Measurements from ENCODE around the gene HPSE2.

DNA sequence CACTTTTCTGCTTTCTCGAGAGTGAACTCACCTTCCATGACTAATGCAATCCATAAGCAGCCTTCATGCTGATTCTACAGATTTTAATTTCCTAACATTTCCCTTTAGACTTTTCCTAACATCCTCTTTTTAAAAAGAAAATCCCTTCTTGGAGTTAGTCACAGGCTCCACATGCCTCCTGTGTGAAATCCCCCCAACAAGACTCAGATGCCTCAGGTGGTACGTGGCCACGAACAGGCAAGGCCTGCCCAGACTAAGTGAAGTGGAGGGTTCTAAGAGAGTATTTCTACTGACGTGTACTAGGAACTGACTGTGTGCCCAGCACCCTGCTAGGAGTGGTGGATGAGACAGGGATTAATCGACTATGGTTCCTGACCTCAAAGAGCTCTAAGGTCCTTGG, 663.1 kb downstream of the HPSE2 start:
- TF ChIP-seq, protein P1, sequence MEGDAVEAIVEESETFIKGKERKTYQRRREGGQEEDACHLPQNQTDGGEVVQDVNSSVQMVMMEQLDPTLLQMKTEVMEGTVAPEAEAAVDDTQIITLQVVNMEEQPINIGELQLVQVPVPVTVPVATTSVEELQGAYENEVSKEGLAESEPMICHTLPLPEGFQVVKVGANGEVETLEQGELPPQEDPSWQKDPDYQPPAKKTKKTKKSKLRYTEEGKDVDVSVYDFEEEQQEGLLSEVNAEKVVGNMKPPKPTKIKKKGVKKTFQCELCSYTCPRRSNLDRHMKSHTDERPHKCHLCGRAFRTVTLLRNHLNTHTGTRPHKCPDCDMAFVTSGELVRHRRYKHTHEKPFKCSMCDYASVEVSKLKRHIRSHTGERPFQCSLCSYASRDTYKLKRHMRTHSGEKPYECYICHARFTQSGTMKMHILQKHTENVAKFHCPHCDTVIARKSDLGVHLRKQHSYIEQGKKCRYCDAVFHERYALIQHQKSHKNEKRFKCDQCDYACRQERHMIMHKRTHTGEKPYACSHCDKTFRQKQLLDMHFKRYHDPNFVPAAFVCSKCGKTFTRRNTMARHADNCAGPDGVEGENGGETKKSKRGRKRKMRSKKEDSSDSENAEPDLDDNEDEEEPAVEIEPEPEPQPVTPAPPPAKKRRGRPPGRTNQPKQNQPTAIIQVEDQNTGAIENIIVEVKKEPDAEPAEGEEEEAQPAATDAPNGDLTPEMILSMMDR (conservative IDR thresholded peaks at IDR 0.05; ENCODE audit: low read depth in 2 of 2), result no peak
- TF ChIP-seq EZH2 (IDR thresholded peaks at IDR 0.05; ENCODE audit: low read depth, unreplicated experiment), result no peak
- TF ChIP-seq, protein P2, sequence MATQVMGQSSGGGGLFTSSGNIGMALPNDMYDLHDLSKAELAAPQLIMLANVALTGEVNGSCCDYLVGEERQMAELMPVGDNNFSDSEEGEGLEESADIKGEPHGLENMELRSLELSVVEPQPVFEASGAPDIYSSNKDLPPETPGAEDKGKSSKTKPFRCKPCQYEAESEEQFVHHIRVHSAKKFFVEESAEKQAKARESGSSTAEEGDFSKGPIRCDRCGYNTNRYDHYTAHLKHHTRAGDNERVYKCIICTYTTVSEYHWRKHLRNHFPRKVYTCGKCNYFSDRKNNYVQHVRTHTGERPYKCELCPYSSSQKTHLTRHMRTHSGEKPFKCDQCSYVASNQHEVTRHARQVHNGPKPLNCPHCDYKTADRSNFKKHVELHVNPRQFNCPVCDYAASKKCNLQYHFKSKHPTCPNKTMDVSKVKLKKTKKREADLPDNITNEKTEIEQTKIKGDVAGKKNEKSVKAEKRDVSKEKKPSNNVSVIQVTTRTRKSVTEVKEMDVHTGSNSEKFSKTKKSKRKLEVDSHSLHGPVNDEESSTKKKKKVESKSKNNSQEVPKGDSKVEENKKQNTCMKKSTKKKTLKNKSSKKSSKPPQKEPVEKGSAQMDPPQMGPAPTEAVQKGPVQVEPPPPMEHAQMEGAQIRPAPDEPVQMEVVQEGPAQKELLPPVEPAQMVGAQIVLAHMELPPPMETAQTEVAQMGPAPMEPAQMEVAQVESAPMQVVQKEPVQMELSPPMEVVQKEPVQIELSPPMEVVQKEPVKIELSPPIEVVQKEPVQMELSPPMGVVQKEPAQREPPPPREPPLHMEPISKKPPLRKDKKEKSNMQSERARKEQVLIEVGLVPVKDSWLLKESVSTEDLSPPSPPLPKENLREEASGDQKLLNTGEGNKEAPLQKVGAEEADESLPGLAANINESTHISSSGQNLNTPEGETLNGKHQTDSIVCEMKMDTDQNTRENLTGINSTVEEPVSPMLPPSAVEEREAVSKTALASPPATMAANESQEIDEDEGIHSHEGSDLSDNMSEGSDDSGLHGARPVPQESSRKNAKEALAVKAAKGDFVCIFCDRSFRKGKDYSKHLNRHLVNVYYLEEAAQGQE (IDR thresholded peaks at IDR 0.05; ENCODE audit: unreplicated experiment), result no peak
- no peak for TF ChIP-seq POLR2AphosphoS5 (IDR thresholded peaks at IDR 0.05; ENCODE audit: low read depth)
- TF ChIP-seq EZH2phosphoT487 (IDR thresholded peaks at IDR 0.05; ENCODE audit: unreplicated experiment), result no peak
- TF ChIP-seq, protein P3, sequence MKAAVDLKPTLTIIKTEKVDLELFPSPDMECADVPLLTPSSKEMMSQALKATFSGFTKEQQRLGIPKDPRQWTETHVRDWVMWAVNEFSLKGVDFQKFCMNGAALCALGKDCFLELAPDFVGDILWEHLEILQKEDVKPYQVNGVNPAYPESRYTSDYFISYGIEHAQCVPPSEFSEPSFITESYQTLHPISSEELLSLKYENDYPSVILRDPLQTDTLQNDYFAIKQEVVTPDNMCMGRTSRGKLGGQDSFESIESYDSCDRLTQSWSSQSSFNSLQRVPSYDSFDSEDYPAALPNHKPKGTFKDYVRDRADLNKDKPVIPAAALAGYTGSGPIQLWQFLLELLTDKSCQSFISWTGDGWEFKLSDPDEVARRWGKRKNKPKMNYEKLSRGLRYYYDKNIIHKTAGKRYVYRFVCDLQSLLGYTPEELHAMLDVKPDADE (IDR thresholded peaks at IDR 0.05), result no peak
- TF ChIP-seq JUNB (IDR thresholded peaks at IDR 0.05; ENCODE audit: unreplicated experiment), result no peak
- no peak for TF ChIP-seq STAT1 (IDR thresholded peaks at IDR 0.05; ENCODE audit: unreplicated experiment)
- TF ChIP-seq CREB1 (CRISPR knock-in tag; IDR thresholded peaks at IDR 0.05; ENCODE audit: low read depth), result no peak
- TF ChIP-seq ZNF114 (CRISPR knock-in tag; IDR thresholded peaks at IDR 0.05), result no peak

Measured in GM23338 (cell line).